ENCODE results near the gene DAND5.
"Not testable (repeated sequence)": the region's sequence is repeated elsewhere in the genome, so short reads cannot be mapped to it uniquely, and the experiment has no call there.

The DAND5 gene

DNA sequence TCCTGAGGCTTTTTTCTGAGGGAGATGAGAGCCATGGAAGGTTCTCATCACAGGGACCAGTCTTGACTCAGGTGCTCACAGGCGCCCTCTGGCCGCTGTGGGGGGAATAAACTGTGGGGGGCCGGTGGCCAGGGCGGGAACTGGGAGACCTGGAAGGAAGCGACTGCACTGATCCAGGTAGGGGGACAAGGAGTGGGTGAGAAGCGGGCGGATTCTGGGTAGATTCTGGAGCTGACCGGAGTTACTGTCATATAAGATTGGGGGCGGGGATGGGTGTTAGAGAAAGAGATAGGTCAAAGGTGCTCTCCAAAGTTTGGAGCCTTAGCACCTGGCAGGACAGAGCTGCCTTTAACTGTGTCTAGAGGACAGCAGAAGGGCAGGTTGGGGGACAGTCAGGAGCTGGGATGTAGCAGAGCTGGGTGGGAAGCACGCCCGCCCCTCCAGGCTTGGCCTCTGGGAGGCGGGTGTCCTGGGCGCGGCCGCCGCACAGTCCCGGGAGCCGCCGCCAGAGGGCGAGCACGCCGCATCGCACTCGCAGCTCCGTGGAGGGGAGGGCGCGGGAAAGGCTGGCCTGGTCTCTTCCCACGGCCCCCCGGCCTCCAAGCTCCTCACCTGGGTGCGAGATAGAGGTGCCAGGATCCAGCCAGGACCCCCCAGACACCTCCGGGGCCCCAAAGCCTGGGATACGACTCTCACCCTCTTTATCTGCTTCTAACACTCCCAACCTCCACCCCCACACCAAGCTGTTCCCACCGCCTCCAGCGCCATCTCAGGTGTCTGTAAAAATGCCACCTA lies 4.2 kb upstream of the DAND5 start:
- DNase-seq (ENCODE audit: low read depth in 2 of 2), result peak; percentile 55 to 59

DNA sequence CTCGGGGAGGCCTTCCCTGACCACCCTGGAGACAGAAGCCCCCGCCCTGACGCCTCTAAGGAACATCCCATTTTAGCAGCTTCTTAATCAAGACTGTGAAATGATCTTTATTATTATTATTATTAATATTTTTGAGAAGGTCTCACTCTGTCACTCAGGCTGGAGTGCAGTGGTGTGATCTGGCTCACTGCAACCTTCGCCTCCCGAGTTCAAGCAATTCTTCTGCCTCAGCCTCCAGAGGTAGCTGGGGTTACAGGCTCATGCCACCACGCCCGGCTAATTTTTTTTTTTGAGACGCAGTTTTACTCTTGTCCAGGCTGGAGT lies 3.6 kb upstream of the DAND5 start:
- no peak for DNase-seq (ENCODE audit: low read depth in 2 of 2)

DNA sequence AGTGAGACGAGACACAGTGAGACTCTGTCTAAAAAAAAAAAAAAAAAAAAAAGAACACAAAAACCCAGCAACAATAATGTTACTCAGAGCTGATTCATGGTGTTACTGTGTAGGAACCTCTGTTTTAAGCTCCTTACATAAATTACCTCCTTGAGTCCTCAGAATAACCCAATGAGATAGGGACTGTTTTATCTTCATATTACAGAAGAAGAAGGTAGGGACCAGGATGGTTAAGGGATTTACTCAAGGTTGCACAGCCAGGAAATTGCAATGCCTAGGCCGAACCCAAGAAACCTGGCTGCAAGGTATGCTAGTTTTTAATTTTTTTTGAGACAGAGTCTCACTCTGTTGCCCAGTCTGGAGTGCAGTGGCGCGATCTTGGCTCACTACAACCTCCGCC lies 1.5 kb upstream of the DAND5 start:
- DNase-seq (ENCODE audit: low read depth in 2 of 2), result no peak

DNA sequence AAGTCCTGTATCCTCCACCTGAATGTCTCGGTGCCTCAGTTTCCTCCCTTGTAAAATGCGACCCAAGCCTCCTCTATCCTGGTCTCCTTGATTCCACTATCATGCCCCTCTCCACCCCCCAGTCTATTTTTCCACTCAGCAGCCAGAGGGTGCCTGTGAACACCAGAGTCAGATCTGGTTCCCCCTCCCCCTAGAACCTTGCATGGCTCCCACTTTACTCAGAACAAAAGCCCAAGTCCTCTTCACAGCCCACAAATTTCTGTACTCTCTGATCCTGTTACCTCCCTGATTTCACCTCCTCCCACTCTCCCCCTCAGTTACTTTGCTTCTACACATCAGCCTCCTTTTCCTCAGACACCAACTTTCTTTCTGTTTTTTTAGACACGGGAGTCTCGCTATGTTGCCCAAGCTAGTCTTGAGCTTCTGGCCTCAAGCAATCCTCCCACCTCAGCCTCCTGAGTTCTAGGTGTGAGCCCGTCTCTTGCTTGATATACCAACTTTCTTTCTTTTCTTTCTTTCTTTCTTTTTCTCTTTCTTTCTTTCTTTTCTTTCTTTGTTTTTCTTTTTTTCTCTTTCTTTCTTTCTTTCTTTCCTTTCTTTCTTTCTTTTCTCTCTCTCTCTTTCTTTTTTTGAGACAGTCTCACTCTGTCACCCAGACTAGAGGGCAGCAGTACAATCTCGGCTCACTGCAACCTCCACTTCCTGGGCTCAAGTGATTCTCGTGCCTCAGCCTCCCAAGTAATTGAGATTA lies 869 bp downstream of the DAND5 start:
- no peak for DNase-seq (ENCODE audit: low read depth in 2 of 2)

DNA sequence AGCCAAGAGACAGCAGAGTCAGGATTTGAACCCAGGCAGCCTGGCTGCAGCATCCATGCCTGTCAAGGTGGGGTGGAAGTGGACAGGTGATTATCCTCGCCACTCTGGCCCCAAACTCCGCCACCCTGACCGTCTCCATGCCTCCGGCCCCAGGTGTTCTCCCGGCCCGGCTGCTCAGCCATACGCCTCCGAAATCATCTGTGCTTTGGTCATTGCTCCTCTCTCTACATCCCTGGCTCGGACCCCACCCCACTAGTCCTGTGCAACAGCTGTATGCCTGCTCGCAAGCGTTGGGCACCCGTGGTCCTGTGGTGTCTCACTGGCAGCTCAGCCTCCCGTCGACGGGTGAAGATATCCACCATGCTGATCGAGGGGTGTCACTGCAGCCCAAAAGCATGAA lies 3.9 kb downstream of the DAND5 start:
- no peak for DNase-seq (ENCODE audit: low read depth in 2 of 2)

DNA sequence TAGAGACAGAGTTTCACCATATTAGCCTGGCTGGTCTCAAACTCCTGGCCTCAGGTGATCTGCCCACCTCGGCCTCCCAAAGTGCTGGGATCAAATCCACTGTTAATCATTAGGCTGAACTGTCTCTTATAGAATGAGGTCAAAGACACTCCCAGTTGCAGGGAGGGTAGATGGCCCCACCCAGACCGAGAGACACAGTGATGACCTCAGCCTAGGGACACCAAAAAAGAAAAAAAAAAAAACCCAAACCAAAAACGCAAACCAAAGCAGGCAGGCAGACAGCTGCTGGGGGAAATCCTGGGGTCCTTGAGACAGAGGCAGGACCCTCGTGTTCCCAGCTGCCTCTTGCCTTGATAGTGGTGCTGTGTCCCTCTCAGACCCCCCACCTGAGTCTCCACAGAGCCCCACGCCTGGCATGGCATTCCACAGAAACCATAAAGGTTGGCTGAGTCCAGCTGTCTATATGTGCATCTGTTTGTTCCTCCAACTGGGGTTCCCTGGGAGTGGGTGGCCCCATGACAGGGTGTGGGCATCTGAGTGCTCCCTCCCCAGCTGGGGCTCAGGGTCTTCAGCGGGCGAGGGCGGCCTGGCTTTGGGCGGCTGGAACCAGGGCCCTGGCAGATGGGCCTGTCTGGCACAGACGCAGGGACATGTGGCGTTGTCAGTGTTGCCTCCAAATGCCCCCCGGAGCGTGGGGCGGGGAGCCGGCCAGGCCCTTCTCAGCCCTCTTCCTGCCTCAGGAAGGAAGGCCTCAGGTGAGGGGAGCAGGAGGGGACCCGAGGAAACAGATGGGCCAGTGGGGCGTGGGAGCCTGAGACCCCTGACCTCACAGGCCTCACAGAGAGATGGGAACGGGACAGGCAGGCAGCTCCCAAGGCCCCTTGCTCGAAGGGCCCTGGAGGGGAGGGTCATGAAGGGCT lies 5.2 kb downstream of the DAND5 start:
- no peak for DNase-seq (ENCODE audit: low read depth in 2 of 2)

DNA sequence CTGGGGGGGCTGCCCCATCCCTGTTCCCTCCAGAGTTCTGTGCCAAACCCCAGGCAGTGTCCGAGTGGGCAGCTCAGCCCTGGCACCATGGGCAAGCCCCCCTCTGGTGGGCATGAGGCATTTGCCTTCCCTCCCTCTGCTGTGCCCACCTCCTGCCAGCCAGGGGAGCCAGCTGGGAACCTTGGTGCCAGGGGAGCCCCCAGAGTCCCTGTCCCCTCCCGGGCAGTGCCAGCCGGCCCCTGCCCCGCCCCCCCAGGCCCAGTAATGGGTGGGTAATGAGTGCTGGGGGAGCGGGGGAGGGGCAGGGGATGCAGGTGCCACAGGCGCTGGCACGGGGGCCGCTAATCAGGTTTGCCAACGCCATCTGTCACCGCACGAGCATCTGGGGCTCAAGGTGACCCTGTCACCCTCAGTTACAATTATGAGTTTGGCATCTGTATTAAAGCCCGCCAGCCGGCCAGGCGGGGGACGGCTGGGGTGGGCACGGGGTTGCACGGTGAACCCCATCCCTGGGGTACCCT lies 5.9 kb downstream of the DAND5 start:
- no peak for DNase-seq (ENCODE audit: low read depth in 2 of 2)

DNA sequence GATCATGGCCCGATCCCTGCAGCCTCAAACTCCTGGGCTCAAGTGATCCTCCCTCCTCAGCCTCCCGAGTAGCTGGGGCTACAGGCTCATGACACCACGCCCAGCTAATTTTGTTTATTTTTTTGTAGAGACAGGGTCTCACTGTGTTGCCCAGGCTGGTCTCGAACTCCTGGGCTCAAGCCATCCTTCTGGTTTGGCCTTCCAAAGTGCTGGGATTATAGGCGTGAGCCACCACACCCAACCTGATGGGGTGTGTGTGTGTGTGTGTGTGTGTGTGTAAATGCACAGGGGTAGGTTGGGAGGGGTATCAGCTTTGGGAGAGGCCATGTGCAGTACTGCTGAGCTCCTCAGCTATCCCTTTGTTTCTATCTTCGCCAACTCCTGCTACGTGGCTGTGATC lies 6.7 kb downstream of the DAND5 start:
- not testable (repeated sequence) for DNase-seq (ENCODE audit: low read depth in 2 of 2)

DNA sequence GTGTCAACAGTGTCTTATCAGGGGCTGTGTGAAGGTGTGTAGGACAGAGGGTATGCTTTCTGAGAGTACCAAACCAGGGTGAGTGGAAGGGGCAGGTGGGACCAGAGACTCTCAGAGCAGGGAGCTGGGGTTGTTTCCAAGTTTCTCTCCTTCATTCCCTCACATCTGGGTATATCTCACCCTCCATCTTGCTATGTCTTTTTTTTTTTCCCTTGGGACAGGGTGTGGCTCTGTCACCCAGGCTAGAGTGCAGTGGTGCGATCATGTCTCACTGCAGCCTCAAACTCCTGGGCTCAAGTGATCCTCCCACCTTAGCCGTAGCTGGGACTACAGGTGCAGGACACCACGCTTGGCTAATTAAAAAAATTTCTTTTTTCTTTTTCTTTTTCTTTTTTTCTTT lies 10.6 kb downstream of the DAND5 start:
- no peak for DNase-seq (ENCODE audit: low read depth in 2 of 2)

DNA sequence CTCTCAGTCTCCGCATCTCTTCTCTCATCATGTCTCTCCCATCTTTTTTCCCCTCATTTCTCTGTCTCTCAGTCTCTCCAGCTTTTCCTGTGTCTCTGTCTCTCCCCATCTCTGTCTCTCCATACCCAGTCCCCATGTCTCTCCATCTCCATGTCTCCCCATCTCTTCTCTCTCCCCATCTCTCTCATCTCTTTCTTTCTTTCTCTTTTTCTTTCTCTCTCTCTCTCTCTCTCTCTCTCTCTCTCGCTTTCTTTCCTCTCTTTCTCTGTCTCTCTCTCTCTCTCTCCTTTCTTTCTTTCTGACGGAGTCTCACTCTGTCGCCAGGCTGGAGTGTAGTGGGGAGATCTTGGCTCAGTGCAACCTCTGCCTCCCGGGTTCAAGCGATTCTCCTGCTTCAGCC lies 13.3 kb downstream of the DAND5 start:
- no peak for DNase-seq (ENCODE audit: low read depth in 2 of 2)

DNA sequence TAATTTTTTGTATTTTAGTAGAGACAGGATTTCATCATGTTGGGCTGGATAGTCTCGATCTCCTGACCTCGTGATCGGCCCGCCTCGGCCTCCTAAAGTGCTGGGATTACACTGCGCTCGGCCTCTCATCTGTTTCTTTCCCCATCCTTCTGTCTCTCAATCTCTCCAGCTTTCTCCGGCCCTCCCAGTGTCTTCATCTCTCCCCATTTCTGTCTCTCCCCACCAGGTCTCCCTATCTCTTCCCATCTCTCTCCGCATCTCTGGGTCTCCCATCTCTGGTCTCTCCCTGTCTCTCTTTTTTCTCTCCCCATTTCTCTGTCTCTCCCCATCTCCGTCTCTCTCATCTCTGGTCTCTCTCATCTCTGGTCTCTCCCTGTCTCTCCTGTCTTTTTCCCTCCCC lies 13.7 kb downstream of the DAND5 start:
- no peak for DNase-seq (ENCODE audit: low read depth in 2 of 2)

DNA sequence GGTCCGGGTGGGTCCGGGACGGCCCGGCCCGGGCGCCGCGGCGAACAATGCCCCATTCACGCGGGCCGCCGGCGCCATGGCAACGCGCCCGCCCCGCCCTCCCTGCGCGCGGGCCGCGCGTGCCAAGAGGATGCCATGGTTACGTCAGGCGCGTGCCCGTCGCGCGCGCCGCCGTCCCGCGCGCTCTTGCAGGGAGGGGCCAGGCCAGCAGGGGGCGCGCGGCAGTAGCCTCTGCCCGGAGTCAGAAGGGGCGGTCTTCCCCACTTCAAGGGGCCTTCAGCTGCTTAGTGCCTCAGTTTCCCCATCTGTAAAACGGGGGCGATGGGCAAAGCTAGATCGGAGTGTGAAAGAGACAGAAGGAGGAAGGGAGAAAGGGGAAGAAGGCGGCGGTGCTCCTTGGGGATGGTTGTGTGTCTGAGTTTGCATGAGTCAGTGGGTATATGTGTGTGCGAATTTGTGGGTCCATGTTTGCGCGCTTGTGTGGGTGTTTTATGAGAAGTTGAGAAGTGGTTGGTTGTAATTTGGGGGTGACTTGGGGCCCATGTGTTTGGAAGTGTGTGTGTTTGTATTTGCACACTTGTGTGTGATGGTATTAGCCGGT lies 14.3 kb downstream of the DAND5 start:
- peak; percentile 43 to 56 for DNase-seq (ENCODE audit: low read depth in 2 of 2)

DNA sequence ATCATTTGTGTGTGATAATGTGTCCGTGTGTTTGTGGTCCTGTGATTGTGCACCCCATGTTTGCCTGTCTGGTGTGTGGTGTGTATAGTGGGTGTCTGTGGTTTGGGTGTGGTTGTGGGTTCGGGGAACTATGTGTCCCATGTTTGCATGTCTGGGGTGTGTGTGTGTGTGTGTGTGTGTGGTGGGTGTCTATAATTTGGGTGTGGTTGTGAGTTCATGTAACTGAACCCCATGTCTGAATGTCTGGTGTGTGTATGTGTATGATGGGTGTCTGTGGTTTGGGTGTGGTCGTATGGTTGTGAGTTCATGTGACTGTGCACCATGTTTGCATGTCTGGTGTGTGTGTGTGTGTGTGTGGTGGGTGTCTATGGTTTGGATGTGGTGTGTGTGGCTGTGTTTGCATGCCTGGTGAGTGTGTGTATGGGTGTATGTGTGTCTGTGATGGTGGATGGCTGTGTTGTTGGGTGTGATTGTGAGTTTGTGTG lies 14.8 kb downstream of the DAND5 start:
- DNase-seq (ENCODE audit: low read depth in 2 of 2), result no peak

DNA sequence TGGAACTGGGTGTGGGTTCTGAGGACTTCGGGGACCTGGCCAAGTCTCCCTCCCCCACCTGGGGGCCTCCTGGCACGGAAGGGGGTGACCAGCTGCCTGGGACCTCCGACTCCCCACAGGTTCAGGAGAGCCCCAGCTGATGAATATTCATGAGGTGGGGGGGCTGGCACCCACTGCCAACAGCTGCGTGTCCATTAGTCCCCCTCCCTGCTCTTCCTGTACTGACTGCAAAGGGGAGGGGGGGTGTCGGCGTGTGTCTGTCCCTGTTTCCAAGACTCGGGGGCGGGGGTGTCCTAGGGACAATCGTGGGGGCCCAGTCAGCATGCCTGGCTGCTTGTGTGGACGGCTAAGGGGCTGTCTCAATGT lies 15.3 kb downstream of the DAND5 start:
- no peak for DNase-seq (ENCODE audit: low read depth in 2 of 2)

DNA sequence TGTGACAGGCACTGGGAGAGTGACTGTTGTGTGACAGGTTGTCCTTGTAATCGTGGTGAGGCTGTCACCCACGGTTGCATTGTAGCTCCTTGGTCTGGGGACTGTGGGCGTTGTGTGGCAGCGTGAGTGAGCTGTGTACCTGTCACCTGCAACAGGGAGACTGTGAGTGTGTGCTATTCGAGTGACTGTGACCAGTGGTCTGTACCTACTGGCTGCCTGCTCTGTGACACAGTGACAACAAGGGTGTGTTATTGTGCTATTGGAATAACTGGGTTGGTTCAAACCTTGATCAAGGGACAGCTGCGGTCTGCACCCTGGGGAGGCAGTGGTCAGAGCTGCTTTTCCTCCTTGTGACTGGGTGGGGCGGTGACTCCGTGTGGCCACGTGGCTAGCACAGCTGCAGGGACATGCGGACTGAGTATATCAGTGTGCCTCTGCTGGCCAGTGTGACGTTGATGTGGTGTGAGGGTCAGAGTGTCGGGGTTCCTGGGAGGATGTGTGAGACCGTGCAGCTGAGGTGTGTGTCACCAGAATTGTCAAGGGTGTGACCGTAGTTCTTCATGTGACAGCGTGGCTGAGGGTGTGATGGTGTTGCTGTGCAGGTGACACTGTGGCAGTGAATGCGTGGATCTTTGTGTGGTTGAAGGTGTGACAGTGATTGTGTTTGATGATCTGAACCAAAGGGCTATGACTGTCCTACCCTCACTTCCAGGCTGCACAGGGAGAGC lies 15.8 kb downstream of the DAND5 start:
- peak in 1 of 2 donors; percentile 12 for DNase-seq (ENCODE audit: low read depth in 2 of 2)

DNA sequence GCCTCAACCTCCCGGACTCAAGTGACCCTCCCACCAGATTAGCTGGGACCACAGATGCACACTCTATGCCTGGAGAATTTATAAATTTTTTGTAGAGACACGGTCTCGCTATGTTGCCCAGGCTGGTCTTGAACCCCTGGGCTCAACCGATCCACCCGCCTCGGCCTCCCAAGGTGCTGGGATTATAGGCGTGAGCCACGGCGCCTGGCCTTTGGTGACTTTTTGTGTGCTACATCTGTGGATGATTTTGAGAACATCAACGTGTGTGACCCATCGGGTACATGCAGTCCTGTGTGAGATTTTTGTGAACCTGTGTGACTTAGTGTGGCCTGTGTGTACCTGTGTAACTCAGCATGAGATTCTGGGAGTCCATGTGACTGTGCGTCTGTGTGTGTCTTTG lies 17.4 kb downstream of the DAND5 start:
- DNase-seq (ENCODE audit: low read depth in 2 of 2), result no peak

DNA sequence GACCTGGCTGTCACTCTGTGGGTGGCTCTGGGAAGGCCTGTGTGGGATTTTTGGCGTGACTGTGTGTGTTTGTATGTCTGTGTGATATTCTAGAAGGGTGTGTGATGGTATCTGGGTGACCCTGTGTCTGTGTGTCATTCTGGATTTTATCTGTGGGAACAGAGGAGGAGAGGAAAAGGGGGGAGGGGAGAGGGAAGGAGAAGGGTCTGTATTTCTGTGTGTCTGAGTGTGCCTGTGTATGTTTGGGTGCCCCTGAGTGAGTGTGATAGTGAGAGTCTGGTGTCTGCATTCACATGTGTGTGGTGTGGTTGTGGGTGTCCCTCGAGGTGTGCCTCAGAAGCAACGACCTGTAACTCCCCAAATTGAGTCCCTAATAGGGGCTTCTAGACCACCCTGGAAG lies 17.8 kb downstream of the DAND5 start:
- no peak for DNase-seq (ENCODE audit: low read depth in 2 of 2)

DNA sequence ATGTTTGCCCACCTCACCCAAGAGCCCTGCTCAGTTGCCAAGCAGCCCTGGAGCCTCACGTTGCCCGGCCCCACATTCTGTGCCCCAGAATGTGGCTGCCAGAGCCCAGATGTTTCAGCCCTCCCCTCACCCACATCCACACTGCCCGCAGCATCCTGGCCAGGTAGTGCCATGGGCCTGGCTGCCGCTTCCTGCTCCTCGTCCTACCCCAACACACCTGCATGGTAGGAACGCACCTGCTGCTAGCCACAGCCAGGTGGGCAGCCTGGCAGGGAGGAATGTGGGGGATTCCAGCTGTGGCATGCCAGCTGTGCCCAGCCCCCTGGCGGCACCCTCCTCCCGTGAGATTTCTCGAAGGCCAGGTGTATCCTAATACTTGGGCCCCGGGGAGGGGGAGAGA lies 18.4 kb downstream of the DAND5 start:
- no peak for DNase-seq (ENCODE audit: low read depth in 2 of 2)

DNA sequence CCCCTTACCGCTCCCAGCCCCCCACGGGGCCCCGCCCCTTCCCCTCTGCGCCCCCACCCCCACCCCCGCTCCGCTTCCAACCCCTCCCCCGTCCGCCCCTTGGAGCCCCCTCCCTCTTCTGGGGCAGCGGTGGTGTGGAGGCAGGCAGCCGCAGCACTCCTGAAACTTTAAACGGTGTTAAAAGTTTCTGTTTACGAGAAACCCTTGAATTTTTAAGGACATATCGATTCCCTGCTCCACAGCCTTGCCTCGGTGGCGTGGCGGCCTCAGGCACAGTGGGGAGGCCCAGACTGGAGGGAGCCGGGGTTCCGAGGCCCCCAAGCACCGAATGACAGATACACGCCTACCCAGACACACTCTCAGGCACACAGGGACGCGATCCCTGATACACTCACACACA lies 21.1 kb downstream of the DAND5 start:
- no peak for DNase-seq (ENCODE audit: low read depth in 2 of 2)

DNA sequence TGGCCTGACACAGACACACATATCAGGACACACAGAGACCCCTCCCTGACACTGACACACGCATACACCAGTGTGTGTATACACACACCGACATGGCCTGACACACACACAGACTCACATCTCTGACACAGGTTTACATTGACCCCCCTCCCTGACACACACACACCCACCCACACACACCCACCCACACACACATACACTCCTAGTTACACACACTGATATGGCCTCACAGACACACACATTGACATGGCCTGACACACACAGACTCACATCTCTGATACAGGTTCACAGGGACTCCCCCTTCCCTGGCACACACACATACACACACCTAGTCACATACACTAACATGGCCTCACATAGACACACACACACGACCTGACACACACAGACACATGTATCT lies 21.5 kb downstream of the DAND5 start:
- no peak for DNase-seq (ENCODE audit: low read depth in 2 of 2)

DNA sequence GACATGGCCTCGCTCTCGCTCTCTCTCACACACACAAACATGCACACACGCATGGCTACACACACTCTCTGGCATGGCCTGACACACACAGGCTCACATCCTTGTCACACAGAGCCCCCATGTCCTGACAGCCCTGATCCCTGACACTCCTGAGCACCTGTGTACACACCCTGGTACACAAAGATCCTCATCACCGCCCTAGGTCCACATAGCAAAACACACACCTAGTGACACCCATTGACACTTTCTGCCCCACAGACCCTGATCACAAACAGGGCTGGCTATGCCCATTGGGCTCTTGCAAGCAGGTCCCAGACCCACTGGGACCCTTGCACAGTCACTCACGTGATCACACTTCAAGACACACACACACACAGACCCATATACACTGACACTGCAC lies 21.9 kb downstream of the DAND5 start:
- no peak for DNase-seq (ENCODE audit: low read depth in 2 of 2)
